SU-DHL-6 (cell line): Measurements from ENCODE around the gene STIL.

ENCODE experiments used
- CTCF ChIP-seq: fragments of 200-600 bp; sonication (generic); IDR thresholded peaks from one replicate; pipeline ENCODE4 v1.5.1; 2017; ENCODE audit warnings: antibody characterized with exemption, mild to moderate bottlenecking, low read length, moderate library complexity; ENCODE audit not compliant: insufficient read depth, poor library complexity, severe bottlenecking
- EZH2phosphoT487 ChIP-seq: fragments of 200-600 bp; sonication (generic), shearing (Covaris generic); conservative IDR thresholded peaks from 2 replicates; pipeline ENCODE4 v1.6.1; 2018; ENCODE audit warnings: mild to moderate bottlenecking, antibody characterized with exemption, low read length, moderate library complexity, mixed read lengths

GRCh38 chr1:47235806-47236205 is 78.1 kb downstream of the STIL start:
- TF ChIP-seq CTCF: no peak
- no peak for TF ChIP-seq EZH2phosphoT487
